Measurements from ENCODE around the gene MDP1.

DNA sequence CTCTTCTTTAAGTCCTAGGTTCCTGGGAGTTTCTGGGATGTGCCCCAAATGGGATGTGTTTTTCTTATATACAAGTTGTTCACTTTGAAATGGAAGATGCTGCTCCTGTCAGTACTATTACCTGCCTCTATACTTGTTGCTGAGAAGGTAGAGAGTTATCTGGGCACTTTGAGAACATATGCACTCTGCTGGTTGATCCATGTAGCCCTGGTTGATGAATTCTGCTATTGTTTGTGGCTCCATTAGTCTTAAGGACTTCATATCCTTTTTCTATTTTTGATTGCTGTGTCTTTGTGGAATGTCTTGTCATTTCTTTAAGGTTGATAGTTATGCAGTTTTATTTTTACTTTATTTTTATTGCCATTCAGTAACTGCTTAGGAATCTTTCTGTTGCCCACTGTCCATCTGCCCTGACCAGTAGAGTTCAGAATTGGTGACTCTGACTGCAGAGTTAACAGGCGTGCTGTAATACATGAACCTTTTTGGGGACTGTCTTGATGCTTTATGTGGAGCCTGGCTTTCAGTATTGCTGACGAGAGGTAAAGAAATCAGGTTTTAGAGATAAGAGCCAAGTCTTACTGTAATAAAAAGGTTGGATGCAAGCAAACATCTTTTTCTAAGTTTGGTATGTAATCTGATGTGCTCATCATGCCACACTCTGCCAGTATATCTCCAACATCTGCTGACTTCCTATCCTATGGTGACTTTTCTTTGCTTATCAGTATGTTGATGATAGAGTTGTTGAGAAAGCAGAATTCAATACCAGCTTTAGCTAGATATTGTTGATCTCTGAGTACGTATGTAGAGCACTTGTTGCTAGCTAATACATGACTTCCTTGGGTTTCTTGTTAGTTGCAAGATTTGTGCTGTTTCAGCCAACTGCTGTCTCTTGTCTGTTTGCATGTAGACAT, 18.5 kb upstream of the MDP1 start:
- TF ChIP-seq, protein P1, sequence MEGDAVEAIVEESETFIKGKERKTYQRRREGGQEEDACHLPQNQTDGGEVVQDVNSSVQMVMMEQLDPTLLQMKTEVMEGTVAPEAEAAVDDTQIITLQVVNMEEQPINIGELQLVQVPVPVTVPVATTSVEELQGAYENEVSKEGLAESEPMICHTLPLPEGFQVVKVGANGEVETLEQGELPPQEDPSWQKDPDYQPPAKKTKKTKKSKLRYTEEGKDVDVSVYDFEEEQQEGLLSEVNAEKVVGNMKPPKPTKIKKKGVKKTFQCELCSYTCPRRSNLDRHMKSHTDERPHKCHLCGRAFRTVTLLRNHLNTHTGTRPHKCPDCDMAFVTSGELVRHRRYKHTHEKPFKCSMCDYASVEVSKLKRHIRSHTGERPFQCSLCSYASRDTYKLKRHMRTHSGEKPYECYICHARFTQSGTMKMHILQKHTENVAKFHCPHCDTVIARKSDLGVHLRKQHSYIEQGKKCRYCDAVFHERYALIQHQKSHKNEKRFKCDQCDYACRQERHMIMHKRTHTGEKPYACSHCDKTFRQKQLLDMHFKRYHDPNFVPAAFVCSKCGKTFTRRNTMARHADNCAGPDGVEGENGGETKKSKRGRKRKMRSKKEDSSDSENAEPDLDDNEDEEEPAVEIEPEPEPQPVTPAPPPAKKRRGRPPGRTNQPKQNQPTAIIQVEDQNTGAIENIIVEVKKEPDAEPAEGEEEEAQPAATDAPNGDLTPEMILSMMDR (IDR thresholded peaks at IDR 0.05): no peak
- TF ChIP-seq POLR2AphosphoS5 (IDR thresholded peaks at IDR 0.05) (no peak), POLR2A (IDR thresholded peaks at IDR 0.05) (no peak)

Data from prostate gland (tissue), 2 donors.